Activated CD4-positive, alpha-beta T cell treated with anti-CD3 and anti-CD28 coated beads for 1 hour (primary cell): ENCODE results near the gene CARMIL3.

Source experiments
- DNase-seq: peaks from one replicate; pipeline ENCODE4 v3.0.0-alpha.2; 2020

CARMIL3 gene

GRCh38 chr14:24064091-24064795, 12.4 kb downstream of the CARMIL3 start:
- no peak for DNase-seq

- no peak for DNase-seq
Measured at GRCh38 chr14:24064856-24065255, 13.0 kb downstream of the CARMIL3 start.

GRCh38 chr14:24065408-24065807, 13.6 kb downstream of the CARMIL3 start:
- no peak for DNase-seq

GRCh38 chr14:24066496-24067132, 14.8 kb downstream of the CARMIL3 start:
- no peak for DNase-seq

DNA sequence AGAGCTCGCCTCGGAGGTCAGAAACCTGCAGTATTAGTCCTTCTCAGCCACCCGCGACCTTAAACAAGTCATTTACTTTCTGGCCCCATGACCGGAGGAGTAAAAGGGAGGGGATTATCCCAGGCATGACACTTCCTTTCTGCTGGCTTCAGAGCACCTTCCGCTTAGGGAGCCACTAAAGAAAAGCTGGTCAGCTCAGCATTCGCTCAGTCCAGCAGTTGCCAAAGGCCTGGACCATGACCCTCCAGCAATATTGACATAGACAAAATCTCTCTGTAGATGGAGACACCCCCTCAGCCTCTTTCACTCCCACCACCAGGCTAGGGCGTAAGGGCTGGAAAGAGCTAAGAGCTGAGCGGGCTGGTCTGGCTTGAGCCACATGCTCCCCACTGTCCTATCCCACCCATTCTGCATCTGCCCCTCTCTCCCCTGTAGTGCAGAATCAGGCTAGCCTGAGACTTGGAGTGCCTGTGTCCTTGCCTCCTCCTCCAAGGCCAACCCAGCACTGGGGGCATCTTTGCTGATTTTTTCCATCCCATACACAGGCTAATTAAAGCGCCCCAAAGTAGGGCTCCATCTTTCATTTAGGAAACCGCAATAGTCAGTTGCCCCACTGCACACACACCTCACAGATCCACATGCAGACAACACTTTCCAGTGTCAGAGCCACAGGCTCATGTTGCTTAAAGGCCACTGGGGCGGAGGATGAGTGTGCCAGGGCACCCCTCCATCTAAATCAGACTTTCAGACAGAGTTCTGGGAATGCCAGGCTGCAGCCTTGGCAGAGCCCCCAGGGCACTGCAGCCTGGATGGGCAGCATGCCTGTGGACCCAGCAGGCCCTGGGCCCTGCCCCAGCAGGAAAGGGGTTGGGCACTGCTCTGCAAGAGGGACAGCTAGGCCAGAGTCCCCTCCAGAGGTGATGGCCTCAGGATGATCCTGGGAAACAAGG, 15.6 kb downstream of the CARMIL3 start:
- no peak for DNase-seq

DNA sequence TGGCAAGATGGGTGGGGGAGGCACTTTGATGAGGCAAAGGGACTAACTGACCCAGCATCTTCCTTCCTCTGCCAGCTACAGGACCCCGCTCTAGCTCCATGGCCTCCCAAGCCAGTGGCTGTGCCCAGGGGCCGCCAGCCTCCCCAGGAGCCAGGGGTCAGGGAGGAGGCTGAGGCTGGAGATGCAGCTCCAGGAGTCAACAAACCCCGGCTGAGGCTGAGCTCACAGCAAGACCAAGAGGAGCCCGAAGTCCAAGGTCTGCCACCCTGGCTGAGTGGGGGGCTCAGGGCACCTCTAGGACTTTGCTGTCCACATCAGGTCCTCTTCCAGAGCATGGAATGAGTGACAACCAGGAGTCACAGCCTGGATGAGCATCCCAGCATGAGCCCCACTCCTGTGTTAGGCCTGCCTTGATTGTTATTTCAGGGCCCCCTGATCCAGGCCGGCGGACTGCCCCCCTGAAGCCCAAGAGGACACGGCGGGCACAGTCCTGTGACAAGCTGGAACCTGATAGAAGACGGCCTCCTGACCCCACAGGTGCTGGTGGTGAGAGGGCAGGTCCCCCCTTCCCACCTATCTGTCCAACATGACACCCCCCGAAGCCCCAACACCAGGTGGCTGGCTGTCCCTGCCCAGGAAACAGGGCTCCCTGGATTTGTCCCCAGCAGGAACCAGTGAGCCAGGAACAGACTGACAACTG, 17.1 kb downstream of the CARMIL3 start:
- no peak for DNase-seq

DNA sequence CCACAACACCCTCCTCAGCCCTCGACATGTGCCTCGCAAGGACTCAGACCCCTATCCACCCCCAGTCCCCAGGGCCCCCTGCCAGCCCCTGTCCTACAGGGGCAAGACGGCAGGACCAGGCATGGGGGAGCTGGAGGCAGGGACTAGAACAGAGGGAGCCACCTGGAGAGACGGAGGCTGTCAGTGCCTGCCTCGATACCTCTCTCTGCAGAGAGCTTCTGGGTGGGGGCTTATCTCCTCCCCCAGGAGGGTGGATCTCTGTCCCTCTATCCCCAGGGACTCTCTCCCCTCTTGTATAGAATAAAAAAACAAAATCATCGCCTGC, 17.6 kb downstream of the CARMIL3 start:
- DNase-seq: no peak

DNA sequence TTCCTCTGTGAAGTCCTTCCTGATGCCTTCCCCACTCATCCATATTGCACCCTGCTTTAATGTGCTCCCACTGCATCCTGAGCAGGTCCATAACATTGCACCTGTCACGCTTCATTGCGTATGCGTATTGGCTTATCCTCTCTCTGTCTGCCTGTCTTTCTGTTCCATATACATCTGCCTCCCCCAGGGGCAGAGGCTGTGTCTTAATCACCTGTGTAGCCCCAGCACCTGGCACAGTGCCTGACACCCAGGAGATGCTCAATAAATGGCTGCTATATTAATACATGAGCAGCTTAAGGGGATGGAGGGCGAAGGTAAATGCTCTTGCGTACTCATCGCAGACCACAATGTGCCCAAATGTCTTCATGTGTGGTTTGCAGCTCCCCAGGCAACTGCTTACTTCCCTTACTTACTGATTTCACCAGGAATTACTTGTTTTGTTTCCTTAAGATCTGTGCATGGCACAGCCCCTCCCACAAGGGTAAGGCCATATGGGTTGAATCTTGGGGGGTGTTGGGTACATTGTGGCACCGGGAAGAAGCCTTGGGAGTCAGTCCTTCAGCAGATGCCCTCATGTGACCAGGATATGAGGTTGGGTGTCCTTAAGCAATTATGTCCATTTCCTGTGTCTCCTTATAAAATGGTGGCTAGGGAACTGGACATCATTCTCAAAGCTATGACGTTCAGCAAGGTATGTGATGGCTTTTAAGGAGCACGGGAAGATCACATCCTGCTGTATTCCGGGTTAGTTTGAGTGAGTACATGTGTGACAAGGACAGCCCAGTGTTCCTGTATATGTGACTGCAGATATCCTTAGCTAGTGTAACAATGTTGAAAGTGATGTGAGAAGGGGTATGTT, 18.7 kb downstream of the CARMIL3 start:
- DNase-seq: no peak

GRCh38 chr14:24071144-24071697, 19.4 kb downstream of the CARMIL3 start, which contains the start of gene CPNE6:
Gene CPNE6, plus strand, starts transcription at chr14:24071562. Its CDS starts 1,375 bp downstream, at chr14:24072937.
- DNase-seq: no peak

- DNase-seq: no peak
Measured at GRCh38 chr14:24071836-24072430, 20.1 kb downstream of the CARMIL3 start.

DNA sequence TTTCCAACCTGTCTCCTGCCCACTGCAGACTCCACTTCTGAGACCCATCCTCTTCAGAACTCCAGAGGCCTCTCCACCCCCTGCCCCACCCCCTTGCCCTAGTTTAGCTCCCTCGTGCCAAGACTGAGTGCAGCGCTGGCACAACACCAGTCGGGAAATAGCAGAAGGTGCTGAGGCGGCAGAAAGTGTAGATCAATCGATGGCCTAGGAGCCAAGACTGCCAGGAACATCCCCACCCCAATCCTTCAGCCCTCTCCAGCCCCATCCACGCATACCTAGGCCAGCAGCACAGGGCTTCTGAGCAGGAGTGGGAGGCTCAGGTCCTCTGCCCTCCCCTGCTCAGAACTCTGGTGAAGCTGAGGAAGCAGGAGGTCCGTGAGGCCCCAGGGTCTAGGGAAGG, 20.6 kb downstream of the CARMIL3 start:
- DNase-seq: no peak

- DNase-seq: no peak
Measured at GRCh38 chr14:24072881-24073877, 21.4 kb downstream of the CARMIL3 start.

DNA sequence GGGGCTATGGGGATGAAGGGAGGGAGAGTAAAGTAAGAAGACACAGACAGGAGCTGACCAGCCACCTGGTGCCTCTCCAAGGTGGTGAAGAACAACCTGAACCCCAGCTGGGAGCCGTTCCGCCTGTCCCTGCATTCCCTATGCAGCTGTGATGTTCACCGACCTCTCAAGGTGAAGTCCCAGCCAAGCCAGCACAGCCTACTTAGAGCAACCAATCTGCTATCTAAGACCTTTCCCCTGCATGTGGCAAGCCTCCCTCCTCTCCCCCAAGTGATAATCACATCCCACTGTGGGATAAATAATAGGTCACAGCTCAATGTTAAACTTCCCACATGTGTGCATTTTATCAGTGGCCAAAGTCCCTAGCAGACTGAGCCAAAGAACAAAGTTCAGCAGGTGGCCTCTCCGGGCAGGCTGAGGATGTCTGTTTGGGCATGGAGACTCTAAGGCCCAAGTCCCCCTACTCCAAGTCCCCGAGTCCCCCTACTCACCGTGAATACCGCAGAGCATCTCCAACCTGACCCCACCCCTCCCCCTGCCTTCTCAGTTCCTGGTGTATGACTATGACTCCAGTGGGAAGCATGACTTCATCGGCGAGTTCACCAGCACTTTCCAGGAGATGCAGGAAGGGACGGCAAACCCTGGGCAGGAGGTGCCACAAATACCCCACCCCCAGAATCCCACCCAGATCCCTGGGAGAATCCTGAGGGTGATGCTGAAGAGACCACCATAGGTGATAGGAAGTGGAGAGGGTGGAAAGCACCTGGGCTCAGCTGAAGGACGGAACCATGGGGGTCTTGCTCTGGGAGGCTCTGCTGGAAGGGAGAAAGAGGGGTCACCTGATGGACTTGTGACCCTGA, 23.0 kb downstream of the CARMIL3 start:
- no peak for DNase-seq

GRCh38 chr14:24075485-24076301, 23.9 kb downstream of the CARMIL3 start:
- DNase-seq: no peak

DNA sequence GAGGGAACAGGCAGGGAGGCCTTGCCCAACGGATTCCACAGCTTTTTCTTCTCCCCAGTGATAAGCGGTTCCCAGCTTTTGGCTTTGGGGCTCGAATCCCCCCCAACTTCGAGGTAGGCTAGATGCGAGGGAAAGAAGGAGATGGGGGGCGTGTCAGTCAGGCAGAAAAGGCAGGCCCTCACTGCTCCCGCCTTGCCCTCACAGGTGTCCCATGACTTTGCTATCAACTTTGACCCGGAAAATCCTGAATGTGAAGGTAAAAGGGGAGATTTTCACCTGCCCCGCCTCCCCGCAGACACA, 24.4 kb downstream of the CARMIL3 start:
- no peak for DNase-seq

GRCh38 chr14:24077086-24077485, 25.3 kb downstream of the CARMIL3 start:
- DNase-seq: no peak

DNA sequence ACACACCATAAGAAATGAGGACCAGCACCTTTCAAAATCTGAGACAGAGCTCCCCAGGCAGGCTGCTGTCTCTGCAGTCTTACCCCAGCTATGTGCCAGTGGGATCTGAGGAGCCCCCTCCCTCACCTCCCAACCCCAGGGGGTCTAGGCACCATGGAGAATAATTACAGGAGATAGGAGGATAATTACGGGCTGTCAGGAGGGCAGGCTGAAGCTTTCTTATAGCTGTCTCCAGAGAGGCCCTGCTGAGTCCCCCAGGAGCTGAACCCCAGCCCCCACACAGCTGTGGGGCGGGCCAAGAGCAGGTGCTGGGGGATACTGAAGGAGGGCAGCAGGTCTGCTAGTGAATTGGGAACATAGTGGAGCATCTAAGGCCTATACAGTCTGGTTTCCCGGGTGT, 26.3 kb downstream of the CARMIL3 start:
- DNase-seq: no peak

GRCh38 chr14:24079491-24080141, 27.8 kb downstream of the CARMIL3 start:
- DNase-seq: no peak
